ENCODE results near the gene LHFPL2.

- no peak for TF ChIP-seq CTCF (IDR thresholded peaks at IDR 0.05)
- no peak for TF ChIP-seq POLR2A (IDR thresholded peaks at IDR 0.05)
These were observed 51.3 kb downstream of the LHFPL2 start for GRCh38 chr5:78597068-78597973.

Data from uterus (tissue), 2 donors.